ENCODE data around the gene CCDC81. TPM values are rescaled to one million over a fixed set of nuclear protein-coding genes. Genes with fewer than 3 reads are reported as not detected.
"Not testable (repeated sequence)": the region's sequence is repeated elsewhere in the genome, so short reads cannot be mapped to it uniquely, and the experiment has no call there.

CCDC81 gene
- total RNA-seq, 1 experiment from 2014 or later, result 0.33 TPM

- Mint-ChIP-seq H3K27ac (ENCODE audit: unreplicated experiment) (no peak overlapping the region), H3K36me3 (ENCODE audit: insufficient read depth, unreplicated experiment) (no peaks in the 10 kb centered on the region), H3K27me3 (ENCODE audit: unreplicated experiment) (no peaks in the 10 kb centered on the region), H3K4me1 (ENCODE audit: low read depth, unreplicated experiment) (no peaks in the 10 kb centered on the region), H3K9me3 (ENCODE audit: low read depth, unreplicated experiment) (no peaks in the 10 kb centered on the region), H3K4me3 (ENCODE audit: low read depth, unreplicated experiment) (no peak overlapping the region)
- CTCF ChIA-PET, result no interaction called here
- no TSS peak for BruUV-seq (replicated peaks)
- DNase-seq, result no peak
- TF ChIP-seq, protein P1, sequence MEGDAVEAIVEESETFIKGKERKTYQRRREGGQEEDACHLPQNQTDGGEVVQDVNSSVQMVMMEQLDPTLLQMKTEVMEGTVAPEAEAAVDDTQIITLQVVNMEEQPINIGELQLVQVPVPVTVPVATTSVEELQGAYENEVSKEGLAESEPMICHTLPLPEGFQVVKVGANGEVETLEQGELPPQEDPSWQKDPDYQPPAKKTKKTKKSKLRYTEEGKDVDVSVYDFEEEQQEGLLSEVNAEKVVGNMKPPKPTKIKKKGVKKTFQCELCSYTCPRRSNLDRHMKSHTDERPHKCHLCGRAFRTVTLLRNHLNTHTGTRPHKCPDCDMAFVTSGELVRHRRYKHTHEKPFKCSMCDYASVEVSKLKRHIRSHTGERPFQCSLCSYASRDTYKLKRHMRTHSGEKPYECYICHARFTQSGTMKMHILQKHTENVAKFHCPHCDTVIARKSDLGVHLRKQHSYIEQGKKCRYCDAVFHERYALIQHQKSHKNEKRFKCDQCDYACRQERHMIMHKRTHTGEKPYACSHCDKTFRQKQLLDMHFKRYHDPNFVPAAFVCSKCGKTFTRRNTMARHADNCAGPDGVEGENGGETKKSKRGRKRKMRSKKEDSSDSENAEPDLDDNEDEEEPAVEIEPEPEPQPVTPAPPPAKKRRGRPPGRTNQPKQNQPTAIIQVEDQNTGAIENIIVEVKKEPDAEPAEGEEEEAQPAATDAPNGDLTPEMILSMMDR (IDR thresholded peaks at IDR 0.05; ENCODE audit: unreplicated experiment), result no peak
- intact Hi-C loops (cut with micrococcal nuclease; ENCODE audit: unreplicated experiment), result loop anchor here (5.0 kb wide), 1 partner anchor 47 kb away; no protein-coding TSS in a partner anchor
These were observed 34.2 kb downstream of the CCDC81 start for GRCh38 chr11:86408845-86409244.

- no TSS peak for BruUV-seq (replicated peaks)
- Mint-ChIP-seq H3K27ac (ENCODE audit: unreplicated experiment) (no peak overlapping the region), H3K4me3 (ENCODE audit: low read depth, unreplicated experiment) (no peak overlapping the region), H3K9me3 (ENCODE audit: low read depth, unreplicated experiment) (no peaks in the 10 kb centered on the region), H3K36me3 (ENCODE audit: insufficient read depth, unreplicated experiment) (no peaks in the 10 kb centered on the region), H3K4me1 (ENCODE audit: low read depth, unreplicated experiment) (no peaks in the 10 kb centered on the region), H3K27me3 (ENCODE audit: unreplicated experiment) (no peaks in the 10 kb centered on the region)
- intact Hi-C loops (cut with micrococcal nuclease; ENCODE audit: unreplicated experiment), result no loop called here
- CTCF ChIA-PET, result interaction anchor here (0.6 kb wide), 1 partner anchor 169 kb away, joined by 4 read pairs; no protein-coding TSS in a partner anchor
- DNase-seq, result no peak
- TF ChIP-seq, protein P1 (IDR thresholded peaks at IDR 0.05; ENCODE audit: unreplicated experiment), result no peak
These were observed 39.3 kb downstream of the CCDC81 start for GRCh38 chr11:86414032-86414431.

DNA sequence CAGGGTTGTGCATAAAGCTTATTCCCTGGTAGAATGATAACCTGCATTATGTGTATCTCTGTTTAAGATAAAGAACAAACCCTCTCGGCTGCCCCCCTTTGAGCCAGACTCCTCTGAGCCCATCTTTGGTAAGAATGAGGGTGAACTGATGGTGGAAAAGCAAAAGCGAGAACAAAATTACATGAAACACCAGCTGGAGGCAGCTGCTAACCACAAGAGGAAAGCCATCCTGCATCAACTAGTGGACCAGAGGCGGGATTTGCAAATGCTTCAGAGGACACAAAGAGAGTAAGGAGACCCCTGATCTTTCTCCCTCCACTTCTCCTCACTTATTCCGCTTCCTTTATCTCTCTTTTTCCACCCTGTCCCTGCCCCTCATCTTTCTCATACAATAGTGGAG, 40.3 kb downstream of the CCDC81 start:
- H3K27ac Mint-ChIP-seq (ENCODE audit: unreplicated experiment), result no peak overlapping the region
- DNase-seq, result no peak
- H3K36me3 Mint-ChIP-seq (ENCODE audit: insufficient read depth, unreplicated experiment), result no peaks in the 10 kb centered on the region
- BruUV-seq (replicated peaks), result no TSS peak
- H3K4me3 Mint-ChIP-seq (ENCODE audit: low read depth, unreplicated experiment), result no peak overlapping the region
- TF ChIP-seq, protein P1 (IDR thresholded peaks at IDR 0.05; ENCODE audit: unreplicated experiment), result no peak
- CTCF ChIA-PET, result no interaction called here
- intact Hi-C loops (cut with micrococcal nuclease; ENCODE audit: unreplicated experiment), result no loop called here
- no peaks in the 10 kb centered on the region for H3K9me3 Mint-ChIP-seq (ENCODE audit: low read depth, unreplicated experiment)
- H3K27me3 Mint-ChIP-seq (ENCODE audit: unreplicated experiment), result no peaks in the 10 kb centered on the region
- no peaks in the 10 kb centered on the region for H3K4me1 Mint-ChIP-seq (ENCODE audit: low read depth, unreplicated experiment)

- no peaks in the 10 kb centered on the region for H3K27me3 Mint-ChIP-seq (ENCODE audit: unreplicated experiment)
- H3K9me3 Mint-ChIP-seq (ENCODE audit: low read depth, unreplicated experiment), result no peaks in the 10 kb centered on the region
- H3K4me1 Mint-ChIP-seq (ENCODE audit: low read depth, unreplicated experiment), result no peaks in the 10 kb centered on the region
- no peak overlapping the region for H3K4me3 Mint-ChIP-seq (ENCODE audit: low read depth, unreplicated experiment)
- no peak for DNase-seq
- H3K27ac Mint-ChIP-seq (ENCODE audit: unreplicated experiment), result no peak overlapping the region
- H3K36me3 Mint-ChIP-seq (ENCODE audit: insufficient read depth, unreplicated experiment), result no peaks in the 10 kb centered on the region
- TF ChIP-seq, protein P1 (IDR thresholded peaks at IDR 0.05; ENCODE audit: unreplicated experiment), result no peak
- CTCF ChIA-PET, result no interaction called here
- BruUV-seq (replicated peaks), result no TSS peak
- intact Hi-C loops (cut with micrococcal nuclease; ENCODE audit: unreplicated experiment), result no loop called here
These were observed 41.8 kb downstream of the CCDC81 start for GRCh38 chr11:86416494-86416893.

DNA sequence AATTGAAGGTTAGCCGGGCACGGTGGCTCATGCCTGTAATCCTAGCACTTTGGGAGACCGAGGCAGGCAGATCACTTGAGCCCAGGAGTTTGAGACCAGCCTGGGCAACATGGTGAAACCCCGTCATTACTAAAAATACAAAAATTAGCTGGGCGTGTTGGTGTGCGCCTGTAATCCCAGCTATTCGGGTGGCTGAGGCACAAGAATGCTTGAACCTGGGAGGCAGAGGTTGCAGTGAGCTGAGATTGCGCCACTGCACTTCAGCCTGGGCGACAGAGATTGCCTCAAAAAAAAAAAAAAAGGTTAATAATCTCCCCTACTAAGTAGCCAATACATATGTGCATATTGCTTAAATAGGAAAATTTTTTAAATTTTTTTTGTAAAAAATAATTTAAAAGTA, 42.3 kb downstream of the CCDC81 start:
- DNase-seq; intact Hi-C loops (cut with micrococcal nuclease; ENCODE audit: unreplicated experiment); H3K27me3 Mint-ChIP-seq (ENCODE audit: unreplicated experiment); H3K4me1 Mint-ChIP-seq (ENCODE audit: low read depth, unreplicated experiment); CTCF ChIA-PET; BruUV-seq (replicated peaks); H3K36me3 Mint-ChIP-seq (ENCODE audit: insufficient read depth, unreplicated experiment); H3K9me3 Mint-ChIP-seq (ENCODE audit: low read depth, unreplicated experiment); H3K4me3 Mint-ChIP-seq (ENCODE audit: low read depth, unreplicated experiment); H3K27ac Mint-ChIP-seq (ENCODE audit: unreplicated experiment): not testable (repeated sequence)
